Karpas-422 (cell line): ENCODE data around the gene ABLIM2. TPM values are rescaled to one million over a fixed set of nuclear protein-coding genes. Genes with fewer than 3 reads are reported as not detected.

Experiments used
- DNase-seq: peaks from one replicate; pipeline ENCODE4 v3.0.0-alpha.2; 2015
- H2AFZ ChIP-seq: fragments of 200-600 bp; sonication (generic); 2 replicates; pipeline ENCODE4 v1.6.1; 2014; ENCODE audit warnings: antibody characterized with exemption, low read length, mixed read lengths
- H3K27ac ChIP-seq: fragments of 200-600 bp; sonication (generic); 2 replicates; pipeline ENCODE4 v1.5.1; 2014; ENCODE audit warnings: mild to moderate bottlenecking, low read length, moderate library complexity
- H3K27me3 ChIP-seq: fragments of 200-600 bp; sonication (generic); 2 replicates; pipeline ENCODE4 v1.6.1; 2014; ENCODE audit warnings: low read length, mixed read lengths
- H3K36me3 ChIP-seq: fragments of 200-600 bp; sonication (generic); 2 replicates; pipeline ENCODE4 v1.6.1; 2014; ENCODE audit warnings: low read length, mixed read lengths; ENCODE audit not compliant: insufficient read depth
- H3K4me1 ChIP-seq: fragments of 200-600 bp; sonication (generic); 2 replicates; pipeline ENCODE4 v1.6.1; 2014; ENCODE audit warnings: mild to moderate bottlenecking, low read length, mixed read lengths
- H3K4me2 ChIP-seq: fragments of 200-600 bp; sonication (generic); 2 replicates; pipeline ENCODE4 v1.6.1; 2014; ENCODE audit warnings: low read length, low read depth, mild to moderate bottlenecking; ENCODE audit not compliant: poor library complexity, severe bottlenecking
- H3K4me3 ChIP-seq: fragments of 200-600 bp; sonication (generic); 2 replicates; pipeline ENCODE4 v1.5.1; 2014; ENCODE audit warnings: mild to moderate bottlenecking, antibody characterized with exemption, low read length, mixed read lengths
- H3K79me2 ChIP-seq: fragments of 200-600 bp; sonication (generic); 2 replicates; pipeline ENCODE4 v1.6.1; 2014; ENCODE audit warnings: mild to moderate bottlenecking, low read length, mixed read lengths
- H3K9ac ChIP-seq: fragments of 200-600 bp; sonication (generic); 2 replicates; pipeline ENCODE4 v1.6.0; 2014; ENCODE audit warnings: low read length
- H3K9me2 ChIP-seq: fragments of 200-600 bp; sonication (generic), shearing (Covaris generic); replicated peaks from 2 replicates; pipeline ENCODE4 v1.6.0; 2014; ENCODE audit warnings: mild to moderate bottlenecking, low read length, moderate library complexity; ENCODE audit not compliant: insufficient read depth
- H3K9me3 ChIP-seq: fragments of 300-700, 200-600 bp; sonication (generic); 2 replicates; pipeline ENCODE4 v1.6.1; 2014; ENCODE audit warnings: low read length, mixed read lengths
- H4K20me1 ChIP-seq: fragments of 200-600 bp; sonication (generic); 2 replicates; pipeline ENCODE4 v1.6.1; 2014; ENCODE audit warnings: mild to moderate bottlenecking, antibody characterized with exemption, low read length, low read depth; ENCODE audit not compliant: insufficient read depth
- total RNA-seq: library from RNA; depleted of rRNA; stranded (reverse); fragments of >200 nt; shearing (Covaris generic); gene quantifications from 2 replicates; pipeline ENCODE4 v1.2.3, GENCODE V29; 2014; ENCODE audit warnings: low replicate concordance

The ABLIM2 gene
- total RNA-seq, 1 experiment from 2014 or later = not detected

- peaks cover 22% of the 10 kb centered on the region for H3K4me1 ChIP-seq
- H3K9ac ChIP-seq = no peak overlapping the region
- H3K9me2 ChIP-seq = no peaks in the 10 kb centered on the region
- H3K4me2 ChIP-seq = no peak overlapping the region
- no peak overlapping the region for H2AFZ ChIP-seq
- no peaks in the 10 kb centered on the region for H3K36me3 ChIP-seq
- peak; percentile 43 for DNase-seq
- H3K27ac ChIP-seq = no peak overlapping the region
- H3K79me2 ChIP-seq = no peaks in the 10 kb centered on the region
- H3K27me3 ChIP-seq = no peaks in the 10 kb centered on the region
- H3K9me3 ChIP-seq = no peaks in the 10 kb centered on the region
- H3K4me3 ChIP-seq = no peak overlapping the region
- H4K20me1 ChIP-seq = no peaks in the 10 kb centered on the region
Measured at GRCh38 chr4:8081621-8082516, 76.7 kb downstream of the ABLIM2 start.

GRCh38 chr4:8081171-8081570 is 77.4 kb downstream of the ABLIM2 start:
- Histone ChIP-seq H3K36me3 (no peaks in the 10 kb centered on the region), H3K79me2 (no peaks in the 10 kb centered on the region), H3K4me2 (no peak overlapping the region), H4K20me1 (no peaks in the 10 kb centered on the region), H3K27ac (no peak overlapping the region), H3K4me1 (peaks cover 22% of the 10 kb centered on the region), H3K9me2 (no peaks in the 10 kb centered on the region), H3K4me3 (no peak overlapping the region), H2AFZ (no peak overlapping the region), H3K27me3 (no peaks in the 10 kb centered on the region), H3K9ac (no peak overlapping the region), H3K9me3 (no peaks in the 10 kb centered on the region)
- DNase-seq = no peak

- peaks cover 22% of the 10 kb centered on the region for H3K4me1 ChIP-seq
- DNase-seq = no peak
- no peak overlapping the region for H3K27ac ChIP-seq
- H3K9ac ChIP-seq = no peak overlapping the region
- no peaks in the 10 kb centered on the region for H3K9me3 ChIP-seq
- no peaks in the 10 kb centered on the region for H3K79me2 ChIP-seq
- H3K4me2 ChIP-seq = no peak overlapping the region
- H2AFZ ChIP-seq = no peak overlapping the region
- no peaks in the 10 kb centered on the region for H3K27me3 ChIP-seq
- H3K9me2 ChIP-seq = no peaks in the 10 kb centered on the region
- H3K4me3 ChIP-seq = no peak overlapping the region
- no peaks in the 10 kb centered on the region for H3K36me3 ChIP-seq
- no peaks in the 10 kb centered on the region for H4K20me1 ChIP-seq
Measured at GRCh38 chr4:8080754-8081065, 77.9 kb downstream of the ABLIM2 start.

DNA sequence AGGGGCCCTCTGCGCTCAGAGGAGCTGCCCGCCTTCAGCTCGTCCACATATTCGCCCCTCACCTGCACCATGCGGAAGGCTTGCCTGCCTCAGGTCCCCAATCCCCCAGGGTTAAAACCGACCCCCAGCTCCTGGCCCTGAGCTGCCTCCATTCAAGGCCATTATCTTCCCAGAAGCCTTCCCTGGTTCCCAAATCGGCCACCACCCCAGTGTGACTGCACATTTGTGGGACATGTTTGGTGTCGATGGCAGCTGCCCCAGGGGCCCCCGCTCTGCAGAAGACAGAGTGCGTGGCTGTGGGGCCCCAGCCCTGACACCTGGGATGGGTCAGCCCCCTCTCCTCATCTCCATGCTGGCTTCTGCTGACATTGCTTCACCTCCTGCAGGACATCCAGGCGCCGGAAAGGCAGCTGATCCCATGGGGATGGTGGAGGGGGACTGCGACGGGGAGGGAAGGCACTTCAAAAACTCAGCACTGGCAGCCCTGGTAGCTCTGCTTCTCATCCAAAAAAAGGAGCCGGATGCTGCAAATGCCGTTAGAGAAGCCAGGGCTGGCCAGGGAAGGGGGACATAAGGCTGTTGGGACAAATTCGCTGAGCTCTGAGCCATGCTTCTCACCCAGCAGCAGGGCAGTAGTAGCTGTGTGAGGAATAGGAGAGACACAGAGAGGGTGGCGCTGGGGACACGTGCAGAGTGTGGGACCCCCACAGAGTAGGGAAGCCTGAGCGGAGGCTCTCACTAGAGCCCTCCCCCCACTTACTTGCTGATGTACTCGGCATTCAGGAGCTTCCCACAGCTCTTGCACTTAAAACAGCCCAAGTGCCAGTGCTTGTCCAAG is 78.5 kb downstream of the ABLIM2 start:
- no peaks in the 10 kb centered on the region for H3K9me2 ChIP-seq
- no peak for DNase-seq
- no peaks in the 10 kb centered on the region for H3K36me3 ChIP-seq
- H3K4me3 ChIP-seq = no peak overlapping the region
- no peaks in the 10 kb centered on the region for H3K27me3 ChIP-seq
- H3K27ac ChIP-seq = no peak overlapping the region
- H3K9me3 ChIP-seq = no peaks in the 10 kb centered on the region
- H2AFZ ChIP-seq = no peak overlapping the region
- no peaks in the 10 kb centered on the region for H4K20me1 ChIP-seq
- peaks cover 22% of the 10 kb centered on the region for H3K4me1 ChIP-seq
- H3K9ac ChIP-seq = no peak overlapping the region
- H3K79me2 ChIP-seq = no peaks in the 10 kb centered on the region
- no peak overlapping the region for H3K4me2 ChIP-seq

- H3K79me2 ChIP-seq = no peaks in the 10 kb centered on the region
- no peaks in the 10 kb centered on the region for H4K20me1 ChIP-seq
- H3K9me3 ChIP-seq = no peaks in the 10 kb centered on the region
- H3K9me2 ChIP-seq = no peaks in the 10 kb centered on the region
- no peak overlapping the region for H2AFZ ChIP-seq
- H3K27ac ChIP-seq = no peak overlapping the region
- no peaks in the 10 kb centered on the region for H3K36me3 ChIP-seq
- no peak for DNase-seq
- H3K27me3 ChIP-seq = no peaks in the 10 kb centered on the region
- H3K4me1 ChIP-seq = peaks cover 22% of the 10 kb centered on the region
- H3K4me2 ChIP-seq = no peak overlapping the region
- no peak overlapping the region for H3K4me3 ChIP-seq
- no peak overlapping the region for H3K9ac ChIP-seq
Measured at GRCh38 chr4:8079031-8079885, 79.4 kb downstream of the ABLIM2 start.

DNA sequence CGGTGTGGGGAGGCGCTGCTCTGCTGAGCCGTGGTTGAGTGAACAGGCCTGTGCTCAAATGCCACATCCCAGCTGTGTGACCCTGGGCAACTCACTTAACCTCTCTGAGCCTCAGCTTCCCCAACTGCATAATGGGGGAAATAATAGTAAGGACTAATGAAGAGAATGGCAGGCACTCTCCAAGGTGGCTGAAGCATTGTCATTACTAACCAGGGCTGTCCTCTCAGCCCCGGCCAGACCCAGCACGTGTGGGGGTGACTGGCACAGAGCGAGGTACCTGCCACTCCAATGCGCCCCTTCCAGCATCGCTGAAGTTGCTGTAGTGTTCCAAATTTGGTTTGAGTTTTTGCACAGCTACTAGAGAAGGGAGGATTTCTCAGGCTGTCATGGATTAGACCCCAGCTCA is 80.0 kb downstream of the ABLIM2 start:
- peaks cover 22% of the 10 kb centered on the region for H3K4me1 ChIP-seq
- H3K79me2 ChIP-seq = no peaks in the 10 kb centered on the region
- H3K36me3 ChIP-seq = no peaks in the 10 kb centered on the region
- no peak overlapping the region for H3K4me3 ChIP-seq
- DNase-seq = no peak
- H3K9ac ChIP-seq = no peak overlapping the region
- no peak overlapping the region for H2AFZ ChIP-seq
- no peaks in the 10 kb centered on the region for H3K9me3 ChIP-seq
- no peak overlapping the region for H3K27ac ChIP-seq
- no peaks in the 10 kb centered on the region for H3K9me2 ChIP-seq
- H3K27me3 ChIP-seq = no peaks in the 10 kb centered on the region
- H3K4me2 ChIP-seq = no peak overlapping the region
- no peaks in the 10 kb centered on the region for H4K20me1 ChIP-seq

DNA sequence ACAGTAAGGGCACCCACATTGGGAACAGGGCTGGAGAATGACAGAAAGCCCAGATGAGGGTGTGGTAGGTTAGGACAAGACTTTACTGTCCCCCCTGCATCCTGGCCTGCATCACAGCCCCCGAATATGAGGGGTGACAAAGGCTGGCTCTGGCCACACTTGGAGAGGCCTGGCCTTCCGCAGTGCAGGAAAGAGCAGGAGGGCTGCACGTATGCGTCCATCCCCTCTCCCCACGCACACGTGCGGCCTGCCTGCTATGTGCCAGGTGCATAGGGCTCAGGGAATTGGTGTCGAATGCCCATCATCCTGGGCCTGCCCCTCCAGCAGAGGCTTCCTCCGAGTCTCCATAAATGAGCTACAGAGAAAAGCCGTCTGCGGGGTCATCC is 80.5 kb downstream of the ABLIM2 start:
- Histone ChIP-seq H3K4me3 (no peak overlapping the region), H3K9me3 (no peaks in the 10 kb centered on the region), H3K4me2 (no peak overlapping the region), H2AFZ (no peak overlapping the region), H3K36me3 (no peaks in the 10 kb centered on the region), H3K9ac (no peak overlapping the region), H3K27me3 (no peaks in the 10 kb centered on the region), H3K27ac (no peak overlapping the region), H4K20me1 (no peaks in the 10 kb centered on the region), H3K4me1 (peaks cover 21% of the 10 kb centered on the region), H3K79me2 (no peaks in the 10 kb centered on the region), H3K9me2 (no peaks in the 10 kb centered on the region)
- no peak for DNase-seq
